Stimulated activated CD4-positive, alpha-beta T cell treated with anti-CD3 and anti-CD28 coated beads, Interleukin-1b, Interleukin-23, amount 100 ng/mL, for 48 hours (primary cell): ENCODE measurements around the gene MTNR1A.
A peak's percentile ranks its signal among the peaks of the same experiment; 100 is the strongest.

Source experiments
- DNase-seq: peaks from one replicate; pipeline ENCODE4 v3.0.0-alpha.2; 2020

Gene MTNR1A

DNA sequence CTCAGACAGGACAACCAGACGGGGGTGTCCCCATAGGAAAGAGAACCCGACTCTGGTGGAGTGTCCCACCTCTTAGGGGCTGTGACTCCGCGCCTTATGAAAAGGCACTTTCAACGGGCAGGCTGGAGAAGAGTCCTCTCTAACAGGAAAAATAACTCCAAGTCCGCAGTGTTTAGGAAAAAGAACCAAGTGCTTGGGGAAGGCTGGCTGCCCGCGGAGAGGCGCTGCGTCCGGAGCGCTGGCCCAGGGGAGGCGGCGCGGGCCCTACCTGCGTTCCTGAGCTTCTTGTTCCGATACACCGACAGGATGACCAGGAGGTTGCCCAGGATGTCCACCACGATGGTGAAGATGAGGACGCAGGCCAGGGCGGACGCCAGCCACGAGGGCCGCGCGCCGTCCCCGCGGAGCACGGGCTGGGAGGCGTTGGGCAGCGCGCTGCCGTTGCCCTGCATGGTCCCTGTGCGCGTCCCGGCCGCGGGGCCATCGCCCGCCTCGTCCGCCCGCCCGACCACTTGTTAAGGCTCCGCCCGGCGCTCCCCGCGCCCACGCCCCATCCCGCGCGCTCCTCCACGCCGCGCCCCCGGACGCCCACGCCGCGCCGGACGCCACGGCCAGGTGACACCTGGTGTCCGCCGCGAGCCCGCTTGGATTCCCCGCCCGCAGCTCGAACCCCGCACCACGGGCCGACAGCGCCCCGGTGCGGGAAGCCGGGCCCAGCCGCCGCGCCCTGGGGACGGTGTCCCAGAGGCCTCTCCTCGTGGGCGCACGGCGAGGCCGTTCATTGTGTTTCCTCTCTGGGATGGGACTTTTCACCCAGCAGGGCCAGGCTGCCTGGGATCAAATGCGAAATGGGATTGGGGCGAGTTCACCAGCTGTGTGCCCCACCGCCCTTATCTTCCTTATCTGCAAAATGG lies at the start of gene MTNR1A:
Gene MTNR1A (minus strand): TSS at position 654 of the 914 bp plus-strand sequence. CDS start 202 bp downstream, at position 452.
- no peak for DNase-seq

DNA sequence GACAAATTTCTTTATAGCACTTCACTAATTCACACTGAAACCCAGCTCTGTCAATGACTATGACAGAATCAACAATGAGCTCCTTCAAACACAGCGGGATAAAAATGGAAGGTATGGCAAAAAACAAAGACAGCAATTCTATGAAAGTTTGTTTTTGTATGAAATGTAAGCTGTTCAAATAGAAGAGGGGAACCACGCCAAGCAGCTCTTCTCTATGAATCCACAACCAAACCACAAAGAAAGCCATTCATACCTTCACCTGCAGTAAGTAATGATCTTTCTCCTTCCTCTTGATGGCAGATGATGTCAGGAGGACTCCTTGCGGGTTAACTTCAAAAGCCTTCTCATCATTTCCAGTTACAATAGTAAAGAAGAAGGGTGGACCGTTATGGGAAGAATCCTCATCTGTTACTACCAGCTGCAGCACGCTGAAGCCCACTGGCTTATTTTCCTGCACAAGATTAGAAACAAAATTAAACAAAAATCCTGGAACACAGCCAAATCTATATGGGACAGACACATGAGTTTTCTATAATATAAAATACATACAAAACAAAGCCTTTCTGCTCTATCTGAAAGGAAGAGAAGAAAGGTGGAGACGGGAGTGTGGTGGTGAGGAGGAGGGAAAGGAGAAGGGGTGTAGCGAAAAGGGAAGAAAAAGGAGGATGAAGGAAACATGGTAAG lies 48.9 kb upstream of the MTNR1A start:
- DNase-seq: no peak

DNA sequence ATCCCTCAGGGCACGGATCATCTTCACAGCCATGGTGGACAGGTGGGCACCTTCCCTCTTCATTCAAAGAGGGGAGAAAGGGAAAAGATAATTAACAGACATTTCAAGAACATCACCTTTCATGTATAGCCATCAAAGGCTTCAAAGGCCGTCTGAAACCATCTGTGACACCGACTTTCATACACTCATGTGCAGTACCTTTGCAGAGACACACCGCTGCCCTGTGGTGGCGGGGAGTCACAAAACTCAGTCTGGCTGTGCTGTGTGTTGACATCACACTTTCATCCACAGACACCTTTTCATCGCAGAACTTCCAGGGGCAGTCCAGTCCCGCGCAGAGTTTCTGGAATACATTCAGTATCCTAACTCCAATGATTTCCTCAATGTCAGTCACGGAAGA lies 47.6 kb upstream of the MTNR1A start:
- DNase-seq: no peak

DNA sequence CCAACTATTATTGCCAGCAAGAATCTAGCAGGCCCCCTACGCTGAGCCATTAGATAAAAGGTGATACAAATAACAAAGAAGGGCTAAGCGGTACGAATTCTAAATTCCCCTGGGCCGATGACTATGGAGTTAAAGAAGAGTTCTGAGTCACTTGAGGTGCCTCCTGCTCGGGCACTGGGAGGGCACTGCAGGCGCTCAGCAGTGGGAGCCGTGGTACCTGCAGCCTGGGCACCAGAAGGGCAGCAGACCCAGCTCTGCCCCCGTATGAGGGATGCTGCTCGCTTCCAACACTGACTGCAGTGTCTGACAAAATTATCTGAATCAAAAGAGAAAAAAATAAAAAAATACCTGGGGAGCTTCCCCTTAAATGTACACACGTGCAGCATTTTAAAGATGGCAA lies 44.1 kb upstream of the MTNR1A start:
- no peak for DNase-seq

DNA sequence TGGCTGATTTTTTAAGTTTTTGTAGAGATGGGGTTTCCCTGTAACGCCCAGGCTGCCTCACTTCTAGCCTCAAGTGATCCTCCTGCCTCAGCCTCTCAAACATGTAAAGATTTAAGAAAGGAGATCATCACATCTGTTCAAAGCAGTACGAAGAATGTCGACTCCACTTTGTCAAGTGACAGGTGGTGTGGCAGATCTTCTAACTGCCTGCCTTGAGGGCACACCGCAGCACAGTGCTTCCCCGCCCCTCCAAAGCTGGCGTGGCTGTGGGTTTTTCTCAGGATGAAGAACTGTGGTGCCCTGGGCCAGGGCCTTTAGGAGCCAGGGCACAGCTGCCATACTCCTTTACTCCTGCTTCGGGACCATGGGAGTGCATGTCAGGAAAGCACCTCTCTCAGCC lies 43.3 kb upstream of the MTNR1A start:
- DNase-seq: no peak

DNA sequence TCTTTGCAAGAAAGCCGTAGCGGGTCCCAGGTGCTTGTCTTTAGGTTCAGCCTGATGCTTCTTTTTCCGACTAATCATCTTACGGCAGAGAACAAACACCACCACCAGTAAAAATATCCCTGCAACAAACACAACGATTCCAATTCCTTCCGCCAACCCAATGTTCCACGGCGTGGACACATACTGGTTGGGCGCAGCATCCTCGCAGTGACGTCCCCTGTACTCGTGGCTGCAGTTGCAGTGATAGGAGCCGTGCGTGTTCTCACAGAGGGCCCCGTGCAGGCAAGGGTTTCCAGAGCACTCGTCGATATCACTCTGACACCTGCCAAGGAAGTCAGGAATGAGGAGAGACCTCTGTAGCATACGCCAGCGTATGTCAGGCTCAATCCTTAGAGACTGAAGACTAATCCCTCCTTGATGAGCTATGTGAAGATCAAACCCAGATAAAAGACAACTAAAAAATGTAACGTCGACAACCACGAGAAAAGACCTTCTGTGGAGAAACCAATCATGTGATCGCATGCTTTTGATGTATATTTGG lies 41.6 kb upstream of the MTNR1A start:
- no peak for DNase-seq

DNA sequence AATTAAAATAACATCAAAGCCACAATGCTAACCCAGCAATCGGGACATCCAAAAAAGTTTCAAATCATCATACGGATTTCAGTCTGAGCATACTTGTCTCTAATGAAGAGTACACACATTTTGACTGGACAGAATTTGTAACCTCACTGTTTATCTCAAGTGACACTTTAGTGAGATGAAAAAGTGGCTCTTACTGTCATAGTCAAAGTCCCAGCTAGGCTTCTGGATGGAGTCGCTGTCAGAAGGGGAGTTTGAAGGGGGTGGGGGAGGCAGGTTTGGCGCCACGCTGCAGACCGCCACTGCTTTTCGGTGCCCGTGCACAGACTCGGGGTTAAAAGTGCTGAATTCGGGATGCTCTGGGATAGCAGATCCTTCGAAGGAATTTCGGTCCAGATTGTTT lies 41.0 kb upstream of the MTNR1A start:
- no peak for DNase-seq

DNA sequence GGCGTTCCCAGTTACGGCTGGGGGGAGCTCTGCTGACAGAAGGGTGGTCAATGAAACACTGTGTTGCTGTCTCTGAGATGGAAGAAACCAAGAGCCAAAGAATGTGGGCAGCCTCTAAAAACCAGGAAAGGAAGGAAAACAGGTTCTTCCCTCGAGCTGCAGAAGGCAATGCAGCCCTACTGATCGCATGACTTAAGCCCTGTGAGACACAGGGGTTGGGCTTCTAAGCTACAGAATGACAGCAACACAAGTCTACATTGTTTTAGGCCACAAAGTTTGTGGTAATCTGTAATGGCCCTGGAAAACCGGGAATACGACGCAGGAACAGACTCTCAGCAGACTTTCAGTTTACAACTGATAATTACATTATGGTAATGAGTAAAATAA lies 38.2 kb upstream of the MTNR1A start:
- DNase-seq: no peak

DNA sequence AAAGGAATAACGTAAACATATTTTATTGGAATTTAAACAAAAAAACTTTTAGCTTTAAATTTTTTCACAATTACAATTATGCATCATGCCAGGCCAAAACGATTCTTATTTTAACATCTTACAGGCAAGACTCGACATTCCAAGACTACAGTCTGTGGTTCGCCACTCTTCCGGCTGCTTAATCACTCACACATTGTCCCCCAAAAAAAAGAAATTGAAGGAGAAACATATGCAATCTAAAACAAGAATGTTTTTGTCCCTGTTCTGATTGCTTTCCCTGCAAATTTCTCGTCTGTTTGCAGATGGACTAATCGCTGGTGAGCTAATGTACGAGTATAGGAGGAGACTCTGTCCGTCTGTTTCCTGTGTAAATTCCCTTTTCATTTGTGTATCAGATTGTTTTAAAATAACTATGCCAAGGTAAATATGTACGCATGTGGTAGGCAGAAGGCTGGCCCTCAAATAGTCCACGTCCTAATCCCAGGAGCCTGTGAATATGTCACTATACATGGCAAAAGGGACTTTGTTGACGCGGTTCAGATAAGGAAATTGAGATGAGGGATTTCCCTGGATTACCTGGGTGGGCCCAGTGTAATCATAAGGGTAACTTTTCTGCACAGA lies 37.7 kb upstream of the MTNR1A start:
- no peak for DNase-seq

DNA sequence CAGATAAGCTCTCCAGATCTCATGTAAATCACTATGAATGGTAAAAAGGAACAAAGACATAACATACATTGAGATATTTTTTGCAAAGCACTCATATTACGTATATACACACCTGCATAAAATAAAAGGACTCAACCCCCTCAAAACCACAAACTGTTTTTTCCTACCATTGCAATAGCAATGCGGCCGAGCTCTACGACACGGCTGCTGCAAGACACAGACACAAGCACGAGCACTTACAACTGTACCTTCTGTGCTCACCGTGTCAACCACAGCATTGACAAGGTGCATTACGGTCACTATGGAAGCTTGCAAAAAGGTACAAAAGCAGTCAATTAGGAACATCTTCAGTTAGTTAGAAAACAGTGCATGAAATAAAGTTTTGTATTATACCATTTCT lies 37.1 kb upstream of the MTNR1A start:
- DNase-seq: no peak

DNA sequence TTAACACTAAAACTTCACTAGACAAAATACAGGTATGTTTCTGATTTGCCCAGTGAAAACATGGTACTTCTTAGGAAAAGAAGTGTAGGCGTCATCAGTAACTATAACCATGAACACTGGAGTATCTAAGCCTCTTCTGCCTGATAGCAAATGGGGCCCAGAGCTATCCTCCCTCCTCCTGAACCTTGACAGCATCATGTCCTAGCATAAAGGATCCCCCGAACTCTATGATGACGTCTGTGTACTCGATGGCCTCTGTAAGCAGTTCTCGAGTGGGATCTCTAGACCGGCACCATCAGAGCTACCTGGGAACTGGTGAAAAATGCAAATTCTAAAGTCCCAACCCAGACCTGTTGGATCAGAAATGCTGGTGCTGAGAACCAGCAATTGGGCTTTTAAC lies 36.3 kb upstream of the MTNR1A start:
- no peak for DNase-seq

DNA sequence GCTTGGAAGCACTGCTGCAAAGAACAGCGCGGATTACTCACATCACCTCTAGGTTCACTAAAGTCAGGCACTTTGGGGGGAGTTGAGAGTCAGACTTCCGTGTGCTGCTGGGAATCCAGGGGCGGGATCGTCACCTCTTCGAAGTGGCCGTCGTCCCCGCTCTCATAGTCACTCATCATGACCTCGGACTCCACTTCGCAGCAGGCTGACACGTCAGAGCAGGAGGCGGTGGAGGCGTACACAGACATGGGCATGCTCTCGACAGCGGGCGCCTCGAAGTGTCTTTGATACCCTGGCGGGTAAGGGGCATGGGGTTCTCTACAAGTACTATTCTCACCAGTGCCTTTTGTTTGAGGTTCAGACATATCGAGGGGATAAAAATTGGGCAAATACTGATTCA lies 33.1 kb upstream of the MTNR1A start:
- DNase-seq: no peak

DNA sequence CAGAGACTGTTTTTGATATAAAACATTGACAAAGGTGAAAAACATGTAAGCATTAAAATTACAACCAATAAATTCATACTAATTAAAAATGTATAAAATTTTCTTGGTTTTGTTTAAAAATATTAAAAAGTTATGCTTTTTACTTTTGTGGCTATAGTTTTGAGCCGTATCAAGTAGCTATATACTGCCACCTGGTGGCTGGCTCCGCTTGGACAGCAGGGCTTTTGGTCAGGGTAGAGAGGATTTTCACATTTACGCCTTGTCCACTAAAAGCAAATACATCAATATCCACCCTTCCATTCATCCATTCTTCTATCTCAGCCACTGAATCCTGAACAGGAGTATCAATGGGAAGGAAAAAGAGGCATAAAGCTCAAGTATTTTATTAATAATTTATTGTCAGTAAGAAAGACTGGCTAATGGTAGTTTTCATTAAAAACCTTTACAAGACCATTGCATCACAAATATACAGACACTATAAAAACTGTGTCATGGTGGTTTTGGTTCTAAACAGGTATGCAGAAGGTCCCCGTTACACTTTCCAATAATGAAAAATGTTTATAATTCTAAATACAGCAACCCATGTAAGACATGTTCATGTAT lies 32.1 kb upstream of the MTNR1A start:
- DNase-seq: peak; percentile 48

DNA sequence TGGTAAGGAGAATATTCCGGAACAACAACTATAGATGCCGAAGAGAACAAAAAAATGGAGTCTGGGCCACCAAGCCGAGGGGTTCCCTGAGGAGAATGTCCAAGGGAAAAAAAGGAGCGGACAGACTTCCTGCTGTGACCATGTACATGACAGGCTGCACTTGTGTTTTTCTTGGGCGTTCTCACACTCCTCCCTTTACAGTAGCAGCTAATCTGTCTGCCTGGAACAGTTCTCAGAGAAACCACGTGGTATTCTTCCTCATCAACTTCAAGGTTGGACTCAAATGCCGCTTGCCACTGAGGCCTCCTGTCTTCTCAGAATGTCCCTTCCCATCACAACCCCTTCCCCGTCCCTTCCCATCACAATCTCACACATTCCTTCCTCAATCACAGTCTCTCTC lies 30.8 kb upstream of the MTNR1A start:
- no peak for DNase-seq

DNA sequence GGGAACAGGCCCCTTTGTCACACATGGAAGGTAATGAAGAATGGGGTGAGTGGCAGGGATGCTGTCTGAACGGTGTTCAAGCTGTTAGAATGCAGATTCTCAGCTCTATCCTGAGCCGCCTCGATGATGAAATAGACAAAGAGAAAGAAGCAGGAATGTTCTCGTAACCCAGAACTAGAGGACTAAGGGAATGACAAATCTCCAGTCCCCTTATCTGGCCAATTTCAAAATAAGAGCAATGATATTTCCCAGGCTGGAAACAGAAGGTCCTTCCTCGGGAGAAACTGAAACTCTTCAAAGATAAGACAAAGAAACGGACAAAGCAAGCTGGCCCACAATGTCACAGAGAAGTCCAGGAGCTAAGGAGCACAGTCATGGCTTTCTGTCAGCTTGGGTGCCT lies 29.5 kb upstream of the MTNR1A start:
- no peak for DNase-seq

DNA sequence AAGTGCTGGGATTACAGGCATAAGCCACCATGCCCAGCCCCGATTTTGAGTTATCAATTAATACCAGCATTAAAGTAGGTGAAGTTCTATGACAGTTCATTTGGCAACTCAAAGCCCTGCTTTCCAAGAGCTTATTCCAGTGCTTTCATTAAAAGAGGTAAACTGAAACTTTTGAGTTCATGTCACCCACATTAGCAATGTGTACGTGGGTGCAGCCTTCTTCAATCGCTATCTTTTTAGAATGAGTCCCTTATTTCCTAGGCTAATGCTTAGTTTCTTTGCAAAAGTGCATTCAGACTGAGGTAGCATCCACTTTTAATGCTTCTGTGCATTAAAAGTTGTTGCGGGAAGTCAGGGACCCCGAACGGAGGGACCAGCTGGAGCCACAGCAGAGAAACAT lies 26.1 kb upstream of the MTNR1A start:
- DNase-seq: no peak

DNA sequence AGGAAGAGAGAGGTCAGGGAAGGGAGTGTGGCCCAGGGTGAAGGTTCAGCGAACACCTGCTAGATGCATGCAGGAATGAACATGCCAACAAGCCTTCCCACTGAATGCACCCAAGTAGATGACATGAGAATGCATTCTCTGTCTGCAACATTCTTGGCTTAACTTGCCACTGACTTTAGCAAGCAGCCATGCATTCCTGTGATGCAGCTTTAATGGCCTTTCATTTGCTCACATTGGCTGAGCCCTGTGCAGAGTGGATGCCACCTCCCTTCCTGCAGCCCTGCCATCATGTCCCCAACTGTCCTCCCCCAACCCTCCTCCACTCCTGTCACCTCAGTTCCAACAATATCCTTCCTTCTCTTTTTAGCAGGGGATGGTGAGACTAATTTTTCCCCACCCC lies 25.3 kb upstream of the MTNR1A start:
- no peak for DNase-seq

DNA sequence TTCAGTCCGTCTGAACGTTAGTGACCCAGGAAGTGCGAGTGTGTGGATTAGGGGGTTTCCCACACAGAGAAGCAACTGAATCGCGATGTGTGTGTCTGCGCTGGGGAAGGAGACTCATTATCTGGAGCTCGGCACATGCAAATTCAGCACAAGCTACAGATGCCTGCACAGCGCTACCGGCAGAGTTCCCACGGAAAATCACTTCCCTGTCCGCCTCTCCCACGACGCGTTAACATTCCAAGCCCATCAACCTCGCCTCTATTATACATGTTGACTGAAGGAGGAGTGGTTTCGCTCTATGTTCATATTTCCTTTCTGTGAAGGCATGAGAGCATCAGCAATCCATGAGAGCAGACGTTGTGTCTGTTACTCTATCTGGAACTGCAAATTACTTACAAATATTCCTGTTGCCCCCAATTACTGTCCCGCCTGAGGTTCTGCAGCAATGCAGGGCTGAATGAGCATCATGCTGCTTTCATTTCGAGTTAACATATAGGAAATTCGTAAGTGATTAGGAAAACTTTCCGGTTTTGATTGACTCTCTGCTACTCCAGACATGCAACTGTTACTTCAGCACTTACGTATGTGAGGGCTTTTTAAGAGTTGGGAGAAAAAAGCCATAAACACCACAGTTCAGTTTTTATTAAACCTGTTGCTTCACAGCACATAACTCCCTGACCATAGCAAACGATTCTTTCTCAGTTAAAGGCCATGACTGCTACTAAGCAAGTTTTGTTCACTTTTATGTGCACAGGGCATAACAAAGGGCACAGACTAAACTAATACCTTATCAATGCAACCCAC lies 15.0 kb upstream of the MTNR1A start:
- no peak for DNase-seq

DNA sequence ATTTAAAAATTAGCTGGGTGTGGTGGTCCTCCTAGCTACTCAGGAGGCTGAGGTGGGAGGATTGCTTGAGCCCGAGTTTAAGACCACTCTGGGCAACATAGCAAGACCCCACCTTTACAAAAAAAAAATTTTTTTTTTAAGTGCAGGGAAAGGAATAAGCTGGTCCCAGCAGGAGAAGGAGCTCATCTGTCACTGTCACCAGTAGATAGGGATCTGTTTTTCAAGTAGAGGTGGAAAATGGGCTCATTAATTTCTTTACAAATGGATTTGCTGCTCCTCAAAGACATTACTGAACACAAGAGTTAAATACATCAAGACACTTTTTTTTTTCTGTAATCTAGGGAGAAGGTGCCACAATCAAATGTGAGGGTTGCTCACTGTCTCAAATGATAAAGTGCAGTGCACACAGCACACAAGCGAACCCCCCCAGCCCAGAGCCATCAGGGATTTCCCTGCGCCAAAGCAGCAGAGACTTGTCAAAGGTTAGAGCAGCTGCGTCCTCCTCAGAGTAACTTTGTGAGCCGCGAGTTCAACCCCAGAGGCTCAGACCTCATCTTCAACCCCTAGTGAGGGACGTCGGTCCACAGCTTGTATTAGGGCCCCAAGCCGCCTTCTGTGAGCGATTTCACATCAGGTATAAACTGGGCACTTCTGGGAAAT lies 14.3 kb upstream of the MTNR1A start:
- DNase-seq: no peak

DNA sequence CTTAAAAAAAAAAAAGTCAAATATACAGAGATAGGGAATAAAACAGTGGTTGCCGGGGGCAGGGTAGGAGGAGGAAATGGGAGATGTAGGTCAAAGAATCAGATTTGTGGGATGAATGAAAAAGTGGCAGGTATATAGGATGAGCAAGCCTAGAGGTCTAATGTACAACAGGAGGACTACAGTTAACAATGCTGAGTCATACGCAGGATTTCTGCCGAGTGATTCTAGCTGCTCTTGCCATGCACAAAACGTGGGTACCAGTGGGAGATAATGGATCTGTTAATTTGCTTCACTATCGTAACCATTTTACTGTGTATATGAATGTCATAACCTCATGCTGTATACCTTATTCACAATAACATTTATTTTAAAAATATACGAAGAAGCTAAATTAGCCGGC lies 10.7 kb upstream of the MTNR1A start:
- DNase-seq: no peak

DNA sequence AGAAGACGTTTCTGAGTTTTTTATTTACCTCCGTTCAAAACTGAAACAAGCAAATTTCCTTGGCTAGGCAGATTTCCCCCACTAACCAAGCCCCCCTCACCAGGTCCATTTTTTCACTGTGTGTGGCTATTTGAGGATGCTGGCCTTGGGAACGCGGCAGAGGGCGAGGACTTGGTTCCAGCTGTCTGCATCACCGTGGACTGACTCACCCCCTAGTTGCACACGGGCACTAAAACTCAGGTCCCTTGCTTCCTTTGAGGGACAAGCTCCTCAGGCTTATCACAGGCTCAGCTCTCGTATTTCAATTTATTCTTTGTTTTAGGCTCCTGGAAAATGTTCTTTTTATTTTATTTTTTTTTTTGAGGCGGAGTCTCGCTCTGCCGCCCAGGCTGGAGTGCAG lies 8.4 kb upstream of the MTNR1A start:
- DNase-seq: no peak

DNA sequence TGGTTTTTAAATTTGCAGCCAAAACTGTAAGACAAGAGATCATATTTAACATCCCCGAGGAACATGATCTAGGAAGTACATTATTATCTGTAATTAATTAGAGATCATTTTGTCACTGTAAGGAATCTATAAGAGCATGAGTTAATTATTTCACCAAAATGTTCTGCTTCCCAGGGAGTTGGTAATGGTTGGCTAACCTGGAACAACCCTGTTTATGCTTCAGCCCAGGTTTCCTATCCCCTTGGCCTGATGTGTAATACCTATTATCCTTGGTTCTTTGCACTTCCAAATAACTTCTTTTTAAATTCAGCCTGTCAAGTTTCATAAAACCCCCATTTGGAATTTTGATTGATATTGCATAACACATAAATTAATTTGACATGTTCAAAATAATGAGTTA lies 6.4 kb upstream of the MTNR1A start:
- no peak for DNase-seq
